Naive thymus-derived CD4-positive, alpha-beta T cell (primary cell): ENCODE measurements around the gene NT5C. TPM values are rescaled to one million over a fixed set of nuclear protein-coding genes. Genes with fewer than 3 reads are reported as not detected.

Experiments
- ATAC-seq: fragments of 150-1000 bp; cut with Tn5 transposase; 2 replicates; pipeline ENCODE4 v1.10.0; 2021; ENCODE audit warnings: mild to moderate bottlenecking, moderate library complexity
- CTCF ChIA-PET: fragments of 350-600 bp; sonication (Branson Sonifier 250); formaldehyde crosslinking; loops from one replicate; lab custom pipeline; 2021; ENCODE audit warnings: antibody characterized with exemption; lab: Charles Lee
- POLR2A ChIA-PET: fragments of 350-600 bp; sonication (Branson Sonifier 250); formaldehyde crosslinking; loops from one replicate; lab custom pipeline; 2021; ENCODE audit warnings: antibody characterized with exemption, inconsistent platforms; lab: Charles Lee
- DNase-seq, 9 donors: peaks; one replicate each; pipeline versions ENCODE4 v3.0.0 to v3.0.0-alpha.2; 2020 to 2022; ENCODE audit warnings: mixed read lengths in 1 of 9
- H3K27ac ChIP-seq: one replicate; pipeline ENCODE4 v1.7.0; 2013; ENCODE audit warnings: mild to moderate bottlenecking, low read depth, low read length, moderate library complexity
- H3K27me3 ChIP-seq, 2 donors: one replicate each; pipeline ENCODE4 v1.7.0; 2013; ENCODE audit warnings: low read length in 2 of 2, mild to moderate bottlenecking in 2 of 2, moderate library complexity in 2 of 2; ENCODE audit not compliant: control insufficient read depth in 2 of 2, insufficient read depth in 2 of 2
- H3K36me3 ChIP-seq, 3 experiments: 1 replicate in 2 of 3; 2 replicates in 1 of 3; pipeline ENCODE4 v1.7.0; 2013; ENCODE audit warnings: low read length in 3 of 3, mild to moderate bottlenecking in 3 of 3, moderate library complexity in 1 of 3; ENCODE audit not compliant: insufficient read depth in 3 of 3, control insufficient read depth in 2 of 3
- H3K4me1 ChIP-seq, 2 donors: one replicate each; pipeline ENCODE4 v1.7.0; 2013; ENCODE audit warnings: low read length in 2 of 2, mild to moderate bottlenecking in 2 of 2, moderate library complexity in 1 of 2; ENCODE audit not compliant: control insufficient read depth in 2 of 2, insufficient read depth in 2 of 2
- H3K4me3 ChIP-seq: 2 replicates; pipeline ENCODE4 v1.7.0; 2013; ENCODE audit warnings: mild to moderate bottlenecking, low read length
- H3K9me3 ChIP-seq, 3 experiments: 1 replicate in 2 of 3; 2 replicates in 1 of 3; pipeline ENCODE4 v1.7.0; 2013; ENCODE audit warnings: low read length in 3 of 3; ENCODE audit not compliant: control insufficient read depth in 2 of 3
- H3K27ac Mint-ChIP-seq, 9 donors: one replicate each; pipeline ENCODE4 v1.8.0; 2020 to 2022; ENCODE audit warnings: mixed read lengths in 9 of 9, mild to moderate bottlenecking in 8 of 9, moderate library complexity in 5 of 9, inconsistent platforms in 2 of 9
- H3K27me3 Mint-ChIP-seq, 5 donors: one replicate each; pipeline ENCODE4 v1.8.0; 2021 to 2022; ENCODE audit warnings: mixed read lengths in 5 of 5, mild to moderate bottlenecking in 1 of 5
- H3K36me3 Mint-ChIP-seq, 5 donors: one replicate each; pipeline ENCODE4 v1.8.0; 2020 to 2022; ENCODE audit warnings: mixed read lengths in 5 of 5, mild to moderate bottlenecking in 3 of 5, inconsistent platforms in 1 of 5
- H3K4me1 Mint-ChIP-seq, 7 donors: one replicate each; pipeline ENCODE4 v1.8.0; 2020 to 2022; ENCODE audit warnings: mixed read lengths in 7 of 7, mild to moderate bottlenecking in 3 of 7, inconsistent platforms in 1 of 7
- H3K4me3 Mint-ChIP-seq, 10 donors: one replicate each; pipeline ENCODE4 v1.8.0; 2020 to 2022; ENCODE audit warnings: mild to moderate bottlenecking in 10 of 10, mixed read lengths in 10 of 10, moderate library complexity in 6 of 10, inconsistent platforms in 2 of 10
- H3K9me3 Mint-ChIP-seq, 11 donors: one replicate each; pipeline ENCODE4 v1.8.0; 2020 to 2022; ENCODE audit warnings: mixed read lengths in 11 of 11, mild to moderate bottlenecking in 4 of 11, inconsistent platforms in 1 of 11, moderate library complexity in 1 of 11
- intact Hi-C, 2 donors: fragments of 100-400 bp; cut with micrococcal nuclease; formaldehyde crosslinking; loops; one replicate each; pipeline ENCODE4 v1.15.1; 2023
- polyA plus RNA-seq, 2 donors: library from polyadenylated mRNA; unstranded; fragments of 300-500 nt; fragmentation: Illumina TruSeq; gene quantifications; one replicate each; pipeline ENCODE4 v1.2.3, GENCODE V29; 2021
- total RNA-seq, 6 experiments: library from RNA in 5 of 6; stranded (reverse) in 5 of 6; gene quantifications; 1 replicate in 5 of 6; 2 replicates in 1 of 6; pipeline ENCODE4 v1.2.3 and lab custom pipeline; 2021 to 2026

NT5C gene
- total and polyA plus RNA-seq, 7 experiments from 2014 or later: 23.4 to 54.8 (median 35.9) TPM

GRCh38 chr17:75086496-75087181 is 44.9 kb downstream of the NT5C start:
- peaks cover 48 to 66% (median 53%) of the 10 kb centered on the region in 7 donors for H3K4me1 Mint-ChIP-seq
- CTCF ChIA-PET: no interaction called here
- peaks cover 6 to 29% of the 10 kb centered on the region in 2 donors for H3K4me1 ChIP-seq

GRCh38 chr17:75084039-75084660 is 47.4 kb downstream of the NT5C start:
- H3K36me3 Mint-ChIP-seq: no peaks in the 10 kb centered on the region
- DNase-seq (peak in 7 of 9 donors; percentile 54 to 79 (median 70)), ATAC-seq (no peak)
- no peaks in the 10 kb centered on the region for H3K9me3 ChIP-seq
- H3K36me3 ChIP-seq: no peaks in the 10 kb centered on the region
- ChIA-PET POLR2A (interaction anchor here (0.8 to 1.9 kb wide), 6 partner anchors 16 to 72 kb away, joined by 3 to 4 read pairs (median 3); partner anchors contain the start of genes ARMC7 and MRPL58), CTCF (interaction anchor here (1.8 kb wide), 1 partner anchor 30 kb away, joined by 5 read pairs; no protein-coding TSS in a partner anchor)
- peaks cover 0 to 3% (median 0%) of the 10 kb centered on the region in 5 donors for H3K27me3 Mint-ChIP-seq
- peaks cover 0 to 2% (median 0%) of the 10 kb centered on the region in 11 donors for H3K9me3 Mint-ChIP-seq
- peaks cover 29 to 45% (median 38%) of the 10 kb centered on the region in 7 donors for H3K4me1 Mint-ChIP-seq
- peak overlapping the region in 9 of 10 donors; percentile 3 to 63 (median 48) for H3K4me3 Mint-ChIP-seq
- H3K4me1 ChIP-seq: peaks cover 6 to 25% of the 10 kb centered on the region in 2 donors
- intact Hi-C loops: no loop called here
- H3K4me3 ChIP-seq: no peak overlapping the region
- H3K27ac Mint-ChIP-seq: peak overlapping the region; percentile 7 to 87 (median 85)
- peak overlapping the region; percentile 45 for H3K27ac ChIP-seq
- no peaks in the 10 kb centered on the region for H3K27me3 ChIP-seq

More at GRCh38 chr17:75086496-75087181, 44.9 kb downstream of the NT5C start:
- Mint-ChIP-seq H3K36me3 (no peaks in the 10 kb centered on the region), H3K9me3 (peaks cover 0 to 2% (median 0%) of the 10 kb centered on the region in 11 donors), H3K27me3 (peaks cover 0 to 3% (median 0%) of the 10 kb centered on the region in 5 donors), H3K27ac (peak overlapping the region; percentile 1 to 93 (median 89)), H3K4me3 (peak overlapping the region; percentile 46 to 90 (median 83))
- H3K9me3 ChIP-seq: no peaks in the 10 kb centered on the region
- H3K36me3 ChIP-seq: no peaks in the 10 kb centered on the region
- ATAC-seq (no peak), DNase-seq (no peak)
- POLR2A ChIA-PET: interaction anchor here (1.1 to 3.4 kb wide), 7 partner anchors 10 to 39 kb away, joined by 3 to 20 read pairs (median 7); partner anchors contain the start of genes ARMC7, ATP5PD and KCTD2
- no peak overlapping the region for H3K27ac ChIP-seq
- H3K4me3 ChIP-seq: no peak overlapping the region
- intact Hi-C loops: loop anchor here in 1 of 2 donors (2.0 to 5.0 kb wide), 3 partner anchors 22 to 52 kb away; partner anchors contain the start of genes ARMC7, ATP5PD and KCTD2
- H3K27me3 ChIP-seq: no peaks in the 10 kb centered on the region

- intact Hi-C loops: no loop called here
- H3K27ac ChIP-seq: no peak overlapping the region
- no peaks in the 10 kb centered on the region for H3K36me3 ChIP-seq
- H3K4me3 ChIP-seq: no peak overlapping the region
- H3K4me1 ChIP-seq: peaks cover 0 to 24% of the 10 kb centered on the region in 2 donors
- ChIA-PET CTCF (interaction anchor here (1.6 kb wide), 1 partner anchor 119 kb away, joined by 3 read pairs; no protein-coding TSS in a partner anchor), POLR2A (interaction anchor here (1.1 to 1.2 kb wide), 2 partner anchors 11 to 25 kb away, joined by 3 read pairs; no protein-coding TSS in a partner anchor)
- peak overlapping the region in 1 of 10 donors; percentile 20 for H3K4me3 Mint-ChIP-seq
- no peaks in the 10 kb centered on the region for H3K36me3 Mint-ChIP-seq
- no peak for ATAC-seq
- H3K27ac Mint-ChIP-seq: peak overlapping the region in 4 of 9 donors; percentile 42 to 79 (median 74)
- no peak for DNase-seq
- H3K27me3 ChIP-seq: no peaks in the 10 kb centered on the region
- no peaks in the 10 kb centered on the region for H3K9me3 ChIP-seq
- H3K27me3 Mint-ChIP-seq: peaks cover 0 to 3% (median 0%) of the 10 kb centered on the region in 5 donors
- peaks cover 22 to 36% (median 33%) of the 10 kb centered on the region in 7 donors for H3K4me1 Mint-ChIP-seq
- peaks cover 0 to 2% (median 0%) of the 10 kb centered on the region in 11 donors for H3K9me3 Mint-ChIP-seq
These were observed 48.9 kb downstream of the NT5C start for GRCh38 chr17:75082683-75083082.

- H3K9me3 Mint-ChIP-seq: peaks cover 0 to 2% (median 0%) of the 10 kb centered on the region in 11 donors
- peak overlapping the region in 4 of 9 donors; percentile 33 to 77 (median 66) for H3K27ac Mint-ChIP-seq
- Histone ChIP-seq H3K27ac (no peak overlapping the region), H3K4me3 (no peak overlapping the region), H3K27me3 (no peaks in the 10 kb centered on the region), H3K4me1 (peaks cover 0 to 23% of the 10 kb centered on the region in 2 donors), H3K36me3 (no peaks in the 10 kb centered on the region), H3K9me3 (no peaks in the 10 kb centered on the region)
- no peaks in the 10 kb centered on the region for H3K36me3 Mint-ChIP-seq
- no peak for ATAC-seq
- H3K4me1 Mint-ChIP-seq: peaks cover 19 to 34% (median 28%) of the 10 kb centered on the region in 7 donors
- peaks cover 0 to 3% (median 0%) of the 10 kb centered on the region in 5 donors for H3K27me3 Mint-ChIP-seq
- no peak overlapping the region for H3K4me3 Mint-ChIP-seq
- ChIA-PET CTCF (interaction anchor here (0.6 to 1.6 kb wide), 4 partner anchors 11 to 120 kb away, joined by 3 to 8 read pairs (median 4); no protein-coding TSS in a partner anchor), POLR2A (interaction anchor here (0.9 to 1.2 kb wide), 4 partner anchors 9 to 26 kb away, joined by 3 to 4 read pairs (median 3); no protein-coding TSS in a partner anchor)
- intact Hi-C loops: no loop called here
- no peak for DNase-seq
These were observed 49.7 kb downstream of the NT5C start for GRCh38 chr17:75081611-75082540.

Other genes starting within 250 kb of the NT5C start
- not detected for gene FADS6, start 238.1 kb downstream of the NT5C start, total RNA-seq
- under 1 TPM in 1 of 2 donors, not detected in 1; 0.14 TPM for gene FADS6, start 238.1 kb downstream of the NT5C start, polyA plus RNA-seq
- not detected for gene USH1G, start 208.5 kb downstream of the NT5C start, total RNA-seq
- gene USH1G, start 208.5 kb downstream of the NT5C start, polyA plus RNA-seq: not detected
- not detected for gene OTOP2, start 207.5 kb downstream of the NT5C start, total RNA-seq
- not detected for gene OTOP2, start 207.5 kb downstream of the NT5C start, polyA plus RNA-seq
- not detected for gene OTOP3, start 195.8 kb downstream of the NT5C start, total RNA-seq
- gene OTOP3, start 195.8 kb downstream of the NT5C start, polyA plus RNA-seq: not detected
- 10 to 100 TPM in 4 of 5 experiments, under 1 TPM in 1; 0.60 to 25.2 (median 14.8) TPM for gene HID1, start 159.0 kb downstream of the NT5C start, total RNA-seq
- 1 to 10 TPM; 4.8 to 7.0 TPM for gene HID1, start 159.0 kb downstream of the NT5C start, polyA plus RNA-seq
- under 1 TPM in 3 of 5 experiments, not detected in 2; 0.08 to 0.17 (median 0.16) TPM for gene CDR2L, start 144.1 kb downstream of the NT5C start, total RNA-seq
- not detected for gene CDR2L, start 144.1 kb downstream of the NT5C start, polyA plus RNA-seq
- gene MRPL58, start 119.1 kb downstream of the NT5C start, total RNA-seq: 10 to 100 TPM; 11.7 to 46.1 (median 23.0) TPM
- gene MRPL58, start 119.1 kb downstream of the NT5C start, polyA plus RNA-seq: 10 to 100 TPM; 55.3 to 71.4 TPM
- gene ATP5PD, start 84.8 kb downstream of the NT5C start, total RNA-seq: 100 to 1,000 TPM; 113 to 195 (median 161) TPM
- 100 to 1,000 TPM; 362 to 478 TPM for gene ATP5PD, start 84.8 kb downstream of the NT5C start, polyA plus RNA-seq
- 10 to 100 TPM; 19.5 to 35.7 (median 23.0) TPM for gene KCTD2, start 84.5 kb downstream of the NT5C start, total RNA-seq
- gene KCTD2, start 84.5 kb downstream of the NT5C start, polyA plus RNA-seq: 1 to 10 TPM; 4.8 to 8.7 TPM
- 10 to 100 TPM in 4 of 5 experiments, 1 to 10 TPM in 1; 9.2 to 26.3 (median 24.5) TPM for gene SLC16A5, start 43.8 kb downstream of the NT5C start, total RNA-seq
- 1 to 10 TPM; 5.9 to 7.6 TPM for gene SLC16A5, start 43.8 kb downstream of the NT5C start, polyA plus RNA-seq
- gene ARMC7, start 21.8 kb downstream of the NT5C start, total RNA-seq: 10 to 100 TPM in 4 of 5 experiments, 1 to 10 TPM in 1; 5.8 to 18.9 (median 17.8) TPM
- 1 to 10 TPM; 1.8 to 4.4 TPM for gene ARMC7, start 21.8 kb downstream of the NT5C start, polyA plus RNA-seq
- gene JPT1, start 22.8 kb upstream of the NT5C start, total RNA-seq: 100 to 1,000 TPM in 1 of 5 experiments, 10 to 100 TPM in 4; 12.3 to 227 (median 29.3) TPM
- gene JPT1, start 22.8 kb upstream of the NT5C start, polyA plus RNA-seq: 10 to 100 TPM; 70.0 to 72.3 TPM
- gene SUMO2, start 51.2 kb upstream of the NT5C start, total RNA-seq: 100 to 1,000 TPM; 201 to 494 (median 247) TPM
- gene SUMO2, start 51.2 kb upstream of the NT5C start, polyA plus RNA-seq: 100 to 1,000 TPM; 173 to 357 TPM
- 100 to 1,000 TPM in 2 of 5 experiments, 10 to 100 TPM in 3; 96.3 to 143 (median 99.2) TPM for gene NUP85, start 73.9 kb upstream of the NT5C start, total RNA-seq
- gene NUP85, start 73.9 kb upstream of the NT5C start, polyA plus RNA-seq: 10 to 100 TPM; 21.0 to 57.3 TPM
- gene GGA3, start 129.9 kb upstream of the NT5C start, total RNA-seq: 100 to 1,000 TPM in 2 of 5 experiments, 10 to 100 TPM in 3; 79.6 to 128 (median 87.4) TPM
- 10 to 100 TPM; 13.2 to 27.4 TPM for gene GGA3, start 129.9 kb upstream of the NT5C start, polyA plus RNA-seq
- 10 to 100 TPM; 29.2 to 70.1 (median 34.4) TPM for gene MRPS7, start 130.1 kb upstream of the NT5C start, total RNA-seq
- gene MRPS7, start 130.1 kb upstream of the NT5C start, polyA plus RNA-seq: 100 to 1,000 TPM; 129 to 135 TPM
- gene MIF4GD, start 139.5 kb upstream of the NT5C start, total RNA-seq: 10 to 100 TPM; 26.9 to 39.4 (median 36.0) TPM
- 10 to 100 TPM; 84.3 to 90.0 TPM for gene MIF4GD, start 139.5 kb upstream of the NT5C start, polyA plus RNA-seq
- 10 to 100 TPM; 15.6 to 42.5 (median 21.1) TPM for gene SLC25A19, start 157.7 kb upstream of the NT5C start, total RNA-seq
- gene SLC25A19, start 157.7 kb upstream of the NT5C start, polyA plus RNA-seq: 10 to 100 TPM; 13.0 to 15.5 TPM